Hepatocyte (in vitro differentiated cells): ENCODE data around the gene LRRTM1. TPM values are rescaled to one million over a fixed set of nuclear protein-coding genes. Genes with fewer than 3 reads are reported as not detected.
A peak's percentile ranks its signal among the peaks of the same experiment; 100 is the strongest.

ENCODE experiments used
- DNase-seq: peaks from one replicate; pipeline ENCODE4 v3.0.0-alpha.2; 2016; ENCODE audit warnings: low spot score
- H2AFZ ChIP-seq: fragments of 200-600 bp; sonication (generic); 2 replicates; pipeline ENCODE4 v1.6.0; 2016; ENCODE audit warnings: antibody characterized with exemption, mild to moderate bottlenecking
- H3K27ac ChIP-seq: fragments of 200-600 bp; sonication (generic); 2 replicates; pipeline ENCODE4 v1.5.1; 2016; ENCODE audit warnings: mild to moderate bottlenecking
- H3K27me3 ChIP-seq: fragments of 200-600 bp; sonication (generic); 2 replicates; pipeline ENCODE4 v1.6.1; 2016
- H3K36me3 ChIP-seq: fragments of 200-600 bp; sonication (generic); replicated peaks from 2 replicates; pipeline ENCODE4 v1.5.1; 2016; ENCODE audit warnings: low read depth; ENCODE audit not compliant: insufficient read depth
- H3K4me1 ChIP-seq: fragments of 200-600 bp; sonication (generic); 2 replicates; pipeline ENCODE4 v1.5.1; 2016; ENCODE audit warnings: mild to moderate bottlenecking, moderate library complexity; ENCODE audit not compliant: insufficient read depth
- H3K4me2 ChIP-seq: fragments of 200-600 bp; sonication (generic); 2 replicates; pipeline ENCODE4 v1.6.0; 2016
- H3K4me3 ChIP-seq: fragments of 200-600 bp; sonication (generic); 2 replicates; pipeline ENCODE4 v1.5.1; 2016; ENCODE audit warnings: mild to moderate bottlenecking
- H3K79me2 ChIP-seq: fragments of 200-600 bp; sonication (generic); 2 replicates; pipeline ENCODE4 v1.6.0; 2017; ENCODE audit warnings: mild to moderate bottlenecking
- H3K9me2 ChIP-seq: fragments of 200-600 bp; sonication (generic); replicated peaks from 2 replicates; pipeline ENCODE4 v1.6.0; 2017; ENCODE audit warnings: mild to moderate bottlenecking; ENCODE audit not compliant: insufficient read depth
- H3K9me3 ChIP-seq: fragments of 200-600 bp; sonication (generic); 2 replicates; pipeline ENCODE4 v1.5.1; 2016; ENCODE audit warnings: low read depth, mild to moderate bottlenecking
- H4K20me1 ChIP-seq: fragments of 200-600 bp; sonication (generic); 2 replicates; pipeline ENCODE4 v1.6.0; 2016; ENCODE audit warnings: mild to moderate bottlenecking; ENCODE audit not compliant: insufficient read depth, poor library complexity, severe bottlenecking
- CTCF ChIP-seq: fragments of 200-600 bp; sonication (generic); IDR thresholded peaks from 2 replicates; pipeline ENCODE4 v1.5.1; 2016; ENCODE audit warnings: antibody characterized with exemption, mild to moderate bottlenecking; ENCODE audit not compliant: poor library complexity
- EZH2 ChIP-seq: fragments of 200-600 bp; sonication (generic); IDR thresholded peaks from 2 replicates; pipeline ENCODE4 v1.6.1; 2016; ENCODE audit warnings: antibody characterized with exemption, mild to moderate bottlenecking, borderline replicate concordance
- EZH2phosphoT487 ChIP-seq: fragments of 200-600 bp; sonication (generic); IDR thresholded peaks from one replicate; pipeline ENCODE4 v1.6.1; 2018; ENCODE audit warnings: antibody characterized with exemption, mild to moderate bottlenecking, low read depth, moderate library complexity; ENCODE audit not compliant: unreplicated experiment, severe bottlenecking
- WGBS: methylation state at CpG from one replicate; pipeline ENCODE4 v1.1.6; 2016; ENCODE audit warnings: low lambda C conversion rate; ENCODE audit errors: missing lambda C conversion rate; 5-methylcytosine and 5-hydroxymethylcytosine counted together
- polyA plus RNA-seq: library from polyadenylated mRNA; unstranded; fragments of >200 nt; fragmentation: Nextera tagmentation; extraction: Ambion mirVana; gene quantifications from 2 replicates; pipeline ENCODE4 v1.2.1, GENCODE V29; 2016
- total RNA-seq: library from RNA; depleted of rRNA; stranded (reverse); fragments of >200 nt; gene quantifications from 2 replicates; pipeline ENCODE4 v1.2.3, GENCODE V29; 2014

LRRTM1 gene
- total and polyA plus RNA-seq, 2 experiments from 2014 or later: 1.3 to 2.7 TPM

- WGBS: 63% methylated on average over 9 of the region's 9 CpGs
- TF ChIP-seq EZH2phosphoT487: no peak
- TF ChIP-seq CTCF: peak; percentile 31
- TF ChIP-seq EZH2: no peak
- H3K27ac ChIP-seq: no peak overlapping the region
- H3K4me1 ChIP-seq: no peaks in the 10 kb centered on the region
- H4K20me1 ChIP-seq: no peaks in the 10 kb centered on the region
- peak; percentile 61 for DNase-seq
- H3K9me2 ChIP-seq: no peaks in the 10 kb centered on the region
- H3K9me3 ChIP-seq: no peaks in the 10 kb centered on the region
- no peak overlapping the region for H2AFZ ChIP-seq
- H3K79me2 ChIP-seq: no peaks in the 10 kb centered on the region
- H3K4me2 ChIP-seq: no peak overlapping the region
- H3K36me3 ChIP-seq: no peaks in the 10 kb centered on the region
- H3K4me3 ChIP-seq: no peak overlapping the region
- H3K27me3 ChIP-seq: no peaks in the 10 kb centered on the region
Measured at GRCh38 chr2:80255918-80256781, 48.4 kb downstream of the LRRTM1 start.

- DNase-seq: no peak
- Histone ChIP-seq H3K36me3 (no peaks in the 10 kb centered on the region), H3K4me1 (no peaks in the 10 kb centered on the region), H3K9me2 (no peaks in the 10 kb centered on the region), H3K9me3 (no peaks in the 10 kb centered on the region), H3K4me2 (no peak overlapping the region), H2AFZ (no peak overlapping the region), H3K27me3 (no peaks in the 10 kb centered on the region), H4K20me1 (no peaks in the 10 kb centered on the region), H3K79me2 (no peaks in the 10 kb centered on the region), H3K27ac (no peak overlapping the region), H3K4me3 (no peak overlapping the region)
- 87% methylated on average over 7 of the region's 7 CpGs for WGBS
- no peak for TF ChIP-seq CTCF
- TF ChIP-seq EZH2phosphoT487: no peak
- TF ChIP-seq EZH2: no peak
Measured at GRCh38 chr2:80252294-80252986, 52.1 kb downstream of the LRRTM1 start.
